PC-3 (cell line): Measurements from ENCODE around the gene ELN.

Experiments
- CTCF ChIP-seq: fragments of 300-600 bp; sonication (generic); conservative IDR thresholded peaks from 2 replicates; pipeline ENCODE4 v1.5.1; 2017; ENCODE audit warnings: antibody characterized with exemption, low read depth, mild to moderate bottlenecking, low read length
- EZH2 ChIP-seq: fragments of 300-600 bp; sonication (generic); IDR thresholded peaks from one replicate; pipeline ENCODE4 v1.6.1; 2017; ENCODE audit warnings: antibody characterized with exemption, mild to moderate bottlenecking, low read length; ENCODE audit not compliant: unreplicated experiment
- EZH2phosphoT487 ChIP-seq: fragments of 300-600 bp; sonication (generic); IDR thresholded peaks from 2 replicates; pipeline ENCODE4 v1.6.1; 2018; ENCODE audit warnings: mild to moderate bottlenecking, antibody characterized with exemption, low read length, borderline replicate concordance

GRCh38 chr7:74116356-74116755 lies 88.4 kb downstream of the ELN start:
- no peak for TF ChIP-seq CTCF
- TF ChIP-seq EZH2phosphoT487: no peak
- TF ChIP-seq EZH2: no peak
